ENCODE data around the gene AP5S1. TPM values are rescaled to one million over a fixed set of nuclear protein-coding genes. Genes with fewer than 3 reads are reported as not detected.

The AP5S1 gene
- total and polyA plus RNA-seq, 2 of the 4 experiments (the other 2 are of a cell fraction) = 10.1 to 11.7 TPM

GRCh38 chr20:3784216-3784853, 36.0 kb upstream of the AP5S1 start (continued):
- TF ChIP-seq CEBPB (IDR thresholded peaks at IDR 0.05; ENCODE audit: low read depth, low read length) = no peak
- TF ChIP-seq, protein P1, sequence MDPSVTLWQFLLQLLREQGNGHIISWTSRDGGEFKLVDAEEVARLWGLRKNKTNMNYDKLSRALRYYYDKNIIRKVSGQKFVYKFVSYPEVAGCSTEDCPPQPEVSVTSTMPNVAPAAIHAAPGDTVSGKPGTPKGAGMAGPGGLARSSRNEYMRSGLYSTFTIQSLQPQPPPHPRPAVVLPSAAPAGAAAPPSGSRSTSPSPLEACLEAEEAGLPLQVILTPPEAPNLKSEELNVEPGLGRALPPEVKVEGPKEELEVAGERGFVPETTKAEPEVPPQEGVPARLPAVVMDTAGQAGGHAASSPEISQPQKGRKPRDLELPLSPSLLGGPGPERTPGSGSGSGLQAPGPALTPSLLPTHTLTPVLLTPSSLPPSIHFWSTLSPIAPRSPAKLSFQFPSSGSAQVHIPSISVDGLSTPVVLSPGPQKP (IDR thresholded peaks at IDR 0.05; ENCODE audit: borderline replicate concordance, low read depth, low read length) = no peak
- TF ChIP-seq BHLHE40 (IDR thresholded peaks at IDR 0.05; ENCODE audit: low read depth, low read length) = no peak

DNA sequence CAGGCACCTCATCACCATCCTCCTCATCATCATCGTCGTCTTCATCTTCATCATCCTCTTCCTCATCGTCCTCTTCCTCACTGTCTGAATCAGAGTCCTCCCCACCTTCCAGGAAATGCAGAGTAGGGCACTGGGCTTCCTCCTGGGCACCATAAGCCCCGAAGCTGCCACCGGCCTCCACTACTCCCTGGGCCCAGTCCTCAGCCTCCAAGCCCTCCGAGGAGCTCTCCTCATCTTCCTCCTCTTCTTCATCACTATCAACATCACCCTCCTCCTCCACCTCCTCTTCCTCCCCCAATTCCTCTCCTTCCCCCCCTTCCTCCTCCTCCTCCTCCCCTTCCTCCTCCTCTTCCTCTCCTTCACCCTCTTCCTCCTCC, 35.5 kb upstream of the AP5S1 start:
- no peak overlapping the region for H4K8ac ChIP-seq (ENCODE audit: low read depth in 2 of 2, low read length in 2 of 2)
- dilution Hi-C loops (cut with HindIII; ENCODE audit: low sequenced_read_pairs, unreplicated experiment) (no loop called here), in situ Hi-C loops (cut with MboI; ENCODE audit: low sequenced_read_pairs) (loop anchor here (10.0 kb wide), 1 partner anchor 300 kb away; no protein-coding TSS in a partner anchor), intact Hi-C loops (cut with micrococcal nuclease) (loop anchor here (5.0 kb wide), 1 partner anchor 223 kb away; no protein-coding TSS in a partner anchor)
- H3K23ac ChIP-seq (ENCODE audit: low read depth, low read length) = peak overlapping the region; percentile 28; the same call in 1 of the 2 replicates
- no TSS peak for BruUV-seq (replicated peaks)
- CTCF ChIA-PET = no interaction called here
- no peak overlapping the region for H3K56ac ChIP-seq (ENCODE audit: extremely low read depth, insufficient read depth, low read length)
- no peak overlapping the region for H2AK5ac ChIP-seq (ENCODE audit: low read depth, low read length)
- H3K4me3 ChIP-seq (ENCODE audit: insufficient read depth, low read depth, low read length) = no peak overlapping the region; the same call in 1 of the 2 replicates
- H3K4ac ChIP-seq (ENCODE audit: low read depth, low read length) = peak overlapping the region; percentile 8; the same call in 1 of the 2 replicates
- H2AK9ac ChIP-seq (replicated peaks; ENCODE audit: low read depth, low read length, poor library complexity) = peak overlapping the region; percentile 95
- H3K4me2 ChIP-seq (ENCODE audit: low read depth, low read length) = peak overlapping the region; percentile 99
- H3K4me1 ChIP-seq (ENCODE audit: control insufficient read depth, insufficient read depth, low read length) = peaks cover 16% of the 10 kb centered on the region
- peaks cover 11% of the 10 kb centered on the region for H3K36me3 ChIP-seq (ENCODE audit: control insufficient read depth, insufficient read depth, low read length)
- peaks cover 7 to 40% of the 10 kb centered on the region in 2 experiments; a peak in 3 of 4 replicates for H3K79me1 ChIP-seq (ENCODE audit: low read depth in 1 of 2, low read length in 2 of 2)
- H3K27ac ChIP-seq (ENCODE audit: insufficient read depth, low read length) = no peak overlapping the region
- no peak overlapping the region for H2BK5ac ChIP-seq (ENCODE audit: low read depth, low read length, poor library complexity, severe bottlenecking)
- no peaks in the 10 kb centered on the region for H3K27me3 ChIP-seq (ENCODE audit: control insufficient read depth, insufficient read depth, low read length)
- no peak overlapping the region for H4K91ac ChIP-seq (ENCODE audit: insufficient read depth, low read depth, low read length)
- peak overlapping the region; percentile 24; the same call in 1 of the 2 replicates for H3K14ac ChIP-seq (replicated peaks; ENCODE audit: low read depth, low read length)
- ATAC-seq (ENCODE audit: low read depth) (no peak), DNase-seq (no peak)
- H3K9me3 ChIP-seq (ENCODE audit: control insufficient read depth, insufficient read depth, low read length) = no peaks in the 10 kb centered on the region
- H2BK120ac ChIP-seq (ENCODE audit: low read depth, low read length) = no peak overlapping the region
- no peak overlapping the region for H2BK15ac ChIP-seq (ENCODE audit: low read depth, low read length)
- peaks cover 12% of the 10 kb centered on the region for H3K9me1 ChIP-seq (ENCODE audit: insufficient read depth, low read length)
- H4K5ac ChIP-seq (ENCODE audit: low read depth, low read length) = no peak overlapping the region
- WGBS, 2 experiments (ENCODE audit: extremely low coverage in 2 of 2, insufficient read length in 1 of 2) = 93 to 100% methylated on average over 3 to 6 of the region's 6 CpGs
- no peak overlapping the region for H2BK20ac ChIP-seq (ENCODE audit: low read depth, low read length)
- POLR2A ChIA-PET (ENCODE audit: unreplicated experiment) = no interaction called here
- peaks cover 50% of the 10 kb centered on the region for H4K20me1 ChIP-seq (ENCODE audit: insufficient read depth, low read length)
- H2AFZ ChIP-seq (replicated peaks; ENCODE audit: low read length, poor library complexity) = no peak overlapping the region
- peak overlapping the region; percentile 24; the same call in 1 of the 2 replicates for H3K9ac ChIP-seq (ENCODE audit: low read depth, low read length)
- no peak overlapping the region for H3K18ac ChIP-seq (ENCODE audit: low read depth, low read length)
- TF ChIP-seq MXI1 (IDR thresholded peaks at IDR 0.05; ENCODE audit: borderline replicate concordance, low read depth, low read length) = no peak
- TF ChIP-seq, protein P2, sequence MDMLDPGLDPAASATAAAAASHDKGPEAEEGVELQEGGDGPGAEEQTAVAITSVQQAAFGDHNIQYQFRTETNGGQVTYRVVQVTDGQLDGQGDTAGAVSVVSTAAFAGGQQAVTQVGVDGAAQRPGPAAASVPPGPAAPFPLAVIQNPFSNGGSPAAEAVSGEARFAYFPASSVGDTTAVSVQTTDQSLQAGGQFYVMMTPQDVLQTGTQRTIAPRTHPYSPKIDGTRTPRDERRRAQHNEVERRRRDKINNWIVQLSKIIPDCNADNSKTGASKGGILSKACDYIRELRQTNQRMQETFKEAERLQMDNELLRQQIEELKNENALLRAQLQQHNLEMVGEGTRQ (IDR thresholded peaks at IDR 0.05; ENCODE audit: low read depth, low read length) = no peak
- TF ChIP-seq RCOR1 (IDR thresholded peaks at IDR 0.05; ENCODE audit: insufficient replicate concordance, low read length) = no peak
- TF ChIP-seq, protein P3, sequence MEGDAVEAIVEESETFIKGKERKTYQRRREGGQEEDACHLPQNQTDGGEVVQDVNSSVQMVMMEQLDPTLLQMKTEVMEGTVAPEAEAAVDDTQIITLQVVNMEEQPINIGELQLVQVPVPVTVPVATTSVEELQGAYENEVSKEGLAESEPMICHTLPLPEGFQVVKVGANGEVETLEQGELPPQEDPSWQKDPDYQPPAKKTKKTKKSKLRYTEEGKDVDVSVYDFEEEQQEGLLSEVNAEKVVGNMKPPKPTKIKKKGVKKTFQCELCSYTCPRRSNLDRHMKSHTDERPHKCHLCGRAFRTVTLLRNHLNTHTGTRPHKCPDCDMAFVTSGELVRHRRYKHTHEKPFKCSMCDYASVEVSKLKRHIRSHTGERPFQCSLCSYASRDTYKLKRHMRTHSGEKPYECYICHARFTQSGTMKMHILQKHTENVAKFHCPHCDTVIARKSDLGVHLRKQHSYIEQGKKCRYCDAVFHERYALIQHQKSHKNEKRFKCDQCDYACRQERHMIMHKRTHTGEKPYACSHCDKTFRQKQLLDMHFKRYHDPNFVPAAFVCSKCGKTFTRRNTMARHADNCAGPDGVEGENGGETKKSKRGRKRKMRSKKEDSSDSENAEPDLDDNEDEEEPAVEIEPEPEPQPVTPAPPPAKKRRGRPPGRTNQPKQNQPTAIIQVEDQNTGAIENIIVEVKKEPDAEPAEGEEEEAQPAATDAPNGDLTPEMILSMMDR (conservative IDR thresholded peaks at IDR 0.05; ENCODE audit: low read depth, low read length) = no peak
- TF ChIP-seq FOS (IDR thresholded peaks at IDR 0.05; ENCODE audit: low read depth, low read length) = no peak
- TF ChIP-seq MAZ (IDR thresholded peaks at IDR 0.05; ENCODE audit: borderline replicate concordance, low read depth, low read length) = no peak
- TF ChIP-seq SMC3 (IDR thresholded peaks at IDR 0.05; ENCODE audit: low read depth, low read length) = no peak
- TF ChIP-seq NFE2L2 (IDR thresholded peaks at IDR 0.05; ENCODE audit: low read depth, low read length) = no peak
- no peak for TF ChIP-seq POLR2A (IDR thresholded peaks at IDR 0.05; ENCODE audit: low read depth, low read length)
- TF ChIP-seq RFX5 (IDR thresholded peaks at IDR 0.05; ENCODE audit: low read depth, low read length) = no peak

Data from IMR-90 (cell line).